CD4-positive, CD25-positive, alpha-beta regulatory T cell (primary cell): ENCODE results near the gene CNTN4. TPM values are rescaled to one million over a fixed set of nuclear protein-coding genes. Genes with fewer than 3 reads are reported as not detected.

Source experiments
- ATAC-seq, 2 donors: fragments of 150-1000 bp; cut with Tn5 transposase; one replicate each; pipeline ENCODE4 v1.10.0; 2021; ENCODE audit warnings: low read depth in 2 of 2, moderate number of reproducible peaks in 2 of 2, moderate library complexity in 1 of 2
- DNase-seq, 3 donors: peaks; one replicate each; pipeline versions ENCODE4 v3.0.0 to v3.0.0-alpha.2; 2012 to 2022; ENCODE audit warnings: mixed read lengths in 1 of 3
- H3K27ac ChIP-seq: one replicate; pipeline ENCODE4 v1.7.0; 2013; ENCODE audit warnings: mild to moderate bottlenecking, low read length; ENCODE audit not compliant: insufficient read depth, poor library complexity, severe bottlenecking
- H3K27me3 ChIP-seq: one replicate; pipeline ENCODE4 v1.7.0; 2013; ENCODE audit warnings: low read length; ENCODE audit not compliant: control insufficient read depth, insufficient read depth
- H3K36me3 ChIP-seq: one replicate; pipeline ENCODE4 v1.7.0; 2013; ENCODE audit warnings: mild to moderate bottlenecking, low read length, moderate library complexity; ENCODE audit not compliant: control insufficient read depth, insufficient read depth
- H3K4me1 ChIP-seq: 2 replicates; pipeline ENCODE4 v1.7.0; 2013; ENCODE audit warnings: mild to moderate bottlenecking, low read length; ENCODE audit not compliant: insufficient read depth, control insufficient read depth, poor library complexity, severe bottlenecking
- H3K4me3 ChIP-seq: one replicate; pipeline ENCODE4 v1.7.0; 2013; ENCODE audit warnings: low read depth, mild to moderate bottlenecking, low read length, moderate library complexity
- H3K9me3 ChIP-seq, 2 experiments: 1 replicate in 1 of 2; 2 replicates in 1 of 2; pipeline ENCODE4 v1.7.0; 2013; ENCODE audit warnings: low read length in 2 of 2, mild to moderate bottlenecking in 1 of 2, moderate library complexity in 1 of 2; ENCODE audit not compliant: control insufficient read depth in 2 of 2
- H3K27ac Mint-ChIP-seq, 3 donors: one replicate each; pipeline ENCODE4 v1.8.0; 2020 to 2022; ENCODE audit warnings: mild to moderate bottlenecking in 3 of 3, mixed read lengths in 3 of 3, moderate library complexity in 2 of 3
- H3K27me3 Mint-ChIP-seq: one replicate; pipeline ENCODE4 v1.8.0; 2022; ENCODE audit warnings: mild to moderate bottlenecking, mixed read lengths
- H3K36me3 Mint-ChIP-seq: one replicate; pipeline ENCODE4 v1.8.0; 2020; ENCODE audit warnings: mixed read lengths
- H3K4me1 Mint-ChIP-seq, 4 donors: one replicate each; pipeline ENCODE4 v1.8.0; 2020 to 2022; ENCODE audit warnings: mixed read lengths in 4 of 4, mild to moderate bottlenecking in 1 of 4
- H3K4me3 Mint-ChIP-seq, 4 donors: one replicate each; pipeline ENCODE4 v1.8.0; 2020 to 2022; ENCODE audit warnings: mild to moderate bottlenecking in 4 of 4, mixed read lengths in 4 of 4, moderate library complexity in 3 of 4
- H3K9me3 Mint-ChIP-seq, 7 donors: one replicate each; pipeline ENCODE4 v1.8.0; 2020 to 2022; ENCODE audit warnings: mixed read lengths in 7 of 7, mild to moderate bottlenecking in 3 of 7, moderate library complexity in 2 of 7
- polyA plus RNA-seq, 4 donors: library from polyadenylated mRNA; unstranded; fragments of 300-500 nt; fragmentation: Illumina TruSeq; gene quantifications; one replicate each; pipeline ENCODE4 v1.2.3, GENCODE V29; 2021
- total RNA-seq: library from RNA; stranded (reverse); gene quantifications from one replicate; pipeline ENCODE4 v1.2.3, GENCODE V29; 2022

CNTN4 gene
- total and polyA plus RNA-seq, 5 donors from 2014 or later = not detected

GRCh38 chr3:3105246-3105645 lies 1006.6 kb downstream of the CNTN4 start:
- Mint-ChIP-seq H3K27me3 (peaks cover 24% of the 10 kb centered on the region), H3K9me3 (peaks cover 0 to 2% (median 0%) of the 10 kb centered on the region in 7 donors), H3K36me3 (no peaks in the 10 kb centered on the region), H3K4me1 (no peaks in the 10 kb centered on the region), H3K4me3 (no peak overlapping the region), H3K27ac (no peak overlapping the region)
- Histone ChIP-seq H3K27ac (no peak overlapping the region), H3K36me3 (no peaks in the 10 kb centered on the region), H3K4me1 (no peaks in the 10 kb centered on the region), H3K9me3 (no peaks in the 10 kb centered on the region), H3K27me3 (peaks cover 10% of the 10 kb centered on the region), H3K4me3 (no peak overlapping the region)
- ATAC-seq (no peak), DNase-seq (no peak)

GRCh38 chr3:3105815-3106214 lies 1007.1 kb downstream of the CNTN4 start:
- Histone ChIP-seq H3K36me3 (no peaks in the 10 kb centered on the region), H3K27me3 (peaks cover 10% of the 10 kb centered on the region), H3K4me1 (no peaks in the 10 kb centered on the region), H3K9me3 (no peaks in the 10 kb centered on the region), H3K27ac (no peak overlapping the region), H3K4me3 (no peak overlapping the region)
- no peaks in the 10 kb centered on the region for H3K36me3 Mint-ChIP-seq
- peaks cover 0 to 2% (median 0%) of the 10 kb centered on the region in 7 donors for H3K9me3 Mint-ChIP-seq
- H3K4me1 Mint-ChIP-seq = no peaks in the 10 kb centered on the region
- no peak overlapping the region for H3K27ac Mint-ChIP-seq
- no peak overlapping the region for H3K4me3 Mint-ChIP-seq
- peaks cover 24% of the 10 kb centered on the region for H3K27me3 Mint-ChIP-seq
- DNase-seq (no peak), ATAC-seq (no peak)

DNA sequence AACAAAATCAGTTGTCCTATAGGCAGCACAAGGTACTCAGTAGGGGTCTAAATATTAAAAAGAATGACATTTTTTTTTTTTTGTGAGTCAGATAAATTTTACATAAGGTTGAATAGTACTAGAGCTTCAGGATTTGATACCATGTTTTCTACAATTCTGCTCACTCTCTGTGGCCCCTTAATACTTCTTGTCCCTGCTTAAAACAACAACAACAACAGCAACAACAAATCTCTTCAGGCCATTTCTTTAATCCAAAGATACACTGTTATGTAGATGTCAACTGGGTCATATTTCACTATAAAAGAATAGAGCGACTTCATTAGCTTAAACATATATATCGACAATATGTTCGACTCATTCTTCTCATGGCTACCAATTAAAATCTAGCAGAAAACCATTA lies 1008.5 kb downstream of the CNTN4 start:
- Mint-ChIP-seq H3K4me3 (no peak overlapping the region), H3K4me1 (no peaks in the 10 kb centered on the region), H3K27ac (no peak overlapping the region), H3K9me3 (peaks cover 0 to 2% (median 0%) of the 10 kb centered on the region in 7 donors), H3K36me3 (no peaks in the 10 kb centered on the region), H3K27me3 (peaks cover 19% of the 10 kb centered on the region)
- Histone ChIP-seq H3K27ac (no peak overlapping the region), H3K4me1 (no peaks in the 10 kb centered on the region), H3K36me3 (no peaks in the 10 kb centered on the region), H3K27me3 (peaks cover 10% of the 10 kb centered on the region), H3K9me3 (no peaks in the 10 kb centered on the region), H3K4me3 (no peak overlapping the region)
- DNase-seq (no peak), ATAC-seq (no peak)
